Measurements from ENCODE around the gene ROBO3.

ROBO3 gene

GRCh38 chr11:124917115-124917637 is 51.9 kb downstream of the ROBO3 start:
- FAIRE-seq (no peak), DNase-seq (ENCODE audit: insufficient read length, low spot score) (no peak)
- TF ChIP-seq CTCF (IDR thresholded peaks at IDR 0.05; ENCODE audit: insufficient read depth, missing control alignments): no peak

- FAIRE-seq (no peak), DNase-seq (ENCODE audit: insufficient read length, low spot score) (no peak)
- TF ChIP-seq CTCF (IDR thresholded peaks at IDR 0.05; ENCODE audit: insufficient read depth, missing control alignments): no peak
Measured at GRCh38 chr11:124918950-124919349, 53.7 kb downstream of the ROBO3 start, which contains the start of gene HEPN1. TSS of gene HEPN1 (plus strand) at chr11:124919250.

GRCh38 chr11:124919898-124920297 is 54.7 kb downstream of the ROBO3 start:
- DNase-seq (ENCODE audit: insufficient read length, low spot score) (no peak), FAIRE-seq (no peak)
- no peak for TF ChIP-seq CTCF (IDR thresholded peaks at IDR 0.05; ENCODE audit: insufficient read depth, missing control alignments)

- no peak for DNase-seq (ENCODE audit: insufficient read length, low spot score)
- FAIRE-seq: no peak
- TF ChIP-seq CTCF (IDR thresholded peaks at IDR 0.05; ENCODE audit: insufficient read depth, missing control alignments): no peak
Measured at GRCh38 chr11:124920356-124920755, 55.1 kb downstream of the ROBO3 start.

GRCh38 chr11:124920870-124921609 is 55.8 kb downstream of the ROBO3 start:
- no peak for FAIRE-seq
- DNase-seq (ENCODE audit: insufficient read length, low spot score): no peak
- no peak for TF ChIP-seq CTCF (IDR thresholded peaks at IDR 0.05; ENCODE audit: insufficient read depth, missing control alignments)

GRCh38 chr11:124922831-124923230 is 57.6 kb downstream of the ROBO3 start:
- TF ChIP-seq CTCF (IDR thresholded peaks at IDR 0.05; ENCODE audit: insufficient read depth, missing control alignments): no peak
- no peak for DNase-seq (ENCODE audit: insufficient read length, low spot score)
- FAIRE-seq: no peak

GRCh38 chr11:124923296-124923695 is 58.1 kb downstream of the ROBO3 start:
- DNase-seq (ENCODE audit: insufficient read length, low spot score): no peak
- FAIRE-seq: no peak
- no peak for TF ChIP-seq CTCF (IDR thresholded peaks at IDR 0.05; ENCODE audit: insufficient read depth, missing control alignments)

Data from D721Med (cell line).